ENCODE data around the gene KIF23. TPM values are rescaled to one million over a fixed set of nuclear protein-coding genes. Genes with fewer than 3 reads are reported as not detected.

Gene KIF23
- total RNA-seq, 4 donors from 2014 or later = 1.9 to 11.5 (median 5.2) TPM

DNA sequence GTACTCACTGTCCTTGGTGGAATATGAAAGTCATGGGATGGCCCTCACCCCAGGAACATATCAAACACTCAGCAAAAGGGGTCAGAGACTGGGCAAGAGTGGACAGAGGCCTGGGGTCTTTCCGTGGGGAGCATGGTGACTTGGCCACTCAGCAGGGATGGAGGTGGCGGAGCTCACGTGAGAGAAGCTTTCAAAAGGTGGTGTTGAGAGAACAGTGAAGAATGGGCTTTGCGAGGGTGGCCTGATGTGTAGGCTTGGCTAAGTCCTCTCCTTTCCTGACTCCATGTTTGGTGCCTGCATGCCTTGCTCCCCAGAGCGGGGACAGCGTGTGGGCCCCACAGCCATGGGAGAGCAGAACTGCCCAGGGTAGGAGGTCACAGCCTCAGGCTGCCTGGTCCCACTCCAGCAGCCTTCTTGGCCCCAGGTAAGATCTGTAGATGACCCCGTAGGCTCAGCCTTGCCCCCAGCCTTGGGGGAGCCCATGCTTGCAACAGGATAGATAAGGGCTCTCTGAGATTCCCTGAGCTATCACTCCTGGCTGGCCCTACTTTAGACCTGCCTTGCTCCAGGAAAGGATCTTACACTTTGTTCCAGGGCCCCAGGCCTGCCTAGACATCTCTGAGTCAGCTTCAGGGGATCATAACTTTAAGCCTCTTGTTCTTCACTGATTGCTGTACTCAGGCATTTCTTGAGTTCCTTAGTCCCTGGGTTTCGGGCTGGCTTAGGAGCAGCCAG is 55.5 kb downstream of the KIF23 start:
- H3K9me3 ChIP-seq = no peaks in the 10 kb centered on the region
- H3K36me3 ChIP-seq = no peaks in the 10 kb centered on the region
- H3K4me3 ChIP-seq = no peak overlapping the region
- intact Hi-C loops (cut with DNase I; ENCODE audit: low total_unique reads) (no loop called here), in situ Hi-C loops (cut with MboI; ENCODE audit: low pct_ligation_motif_present in 1 of 4, low pct_unique_long_range_greater_than_20kb in 1 of 4, low sequenced_read_pairs in 3 of 4) (loop anchor here in 3 of 4 donors (10.0 kb wide), 1 partner anchor 1015 kb away; no protein-coding TSS in a partner anchor)
- no peak for DNase-seq
- peaks cover 5 to 32% (median 10%) of the 10 kb centered on the region in 4 donors for H3K4me1 ChIP-seq
- peak overlapping the region in 1 of 4 donors; percentile 15 for H3K27ac ChIP-seq
- 87 to 97% methylated on average over 3 to 8 of the region's 8 CpGs for WGBS, 2 donors (ENCODE audit: low coverage in 1 of 2)
- no peak for TF ChIP-seq POLR2A (IDR thresholded peaks at IDR 0.05)
- TF ChIP-seq EP300 (IDR thresholded peaks at IDR 0.05; ENCODE audit: low read depth) = no peak
- no peak for TF ChIP-seq POLR2AphosphoS5 (IDR thresholded peaks at IDR 0.05)
- TF ChIP-seq, protein P1, sequence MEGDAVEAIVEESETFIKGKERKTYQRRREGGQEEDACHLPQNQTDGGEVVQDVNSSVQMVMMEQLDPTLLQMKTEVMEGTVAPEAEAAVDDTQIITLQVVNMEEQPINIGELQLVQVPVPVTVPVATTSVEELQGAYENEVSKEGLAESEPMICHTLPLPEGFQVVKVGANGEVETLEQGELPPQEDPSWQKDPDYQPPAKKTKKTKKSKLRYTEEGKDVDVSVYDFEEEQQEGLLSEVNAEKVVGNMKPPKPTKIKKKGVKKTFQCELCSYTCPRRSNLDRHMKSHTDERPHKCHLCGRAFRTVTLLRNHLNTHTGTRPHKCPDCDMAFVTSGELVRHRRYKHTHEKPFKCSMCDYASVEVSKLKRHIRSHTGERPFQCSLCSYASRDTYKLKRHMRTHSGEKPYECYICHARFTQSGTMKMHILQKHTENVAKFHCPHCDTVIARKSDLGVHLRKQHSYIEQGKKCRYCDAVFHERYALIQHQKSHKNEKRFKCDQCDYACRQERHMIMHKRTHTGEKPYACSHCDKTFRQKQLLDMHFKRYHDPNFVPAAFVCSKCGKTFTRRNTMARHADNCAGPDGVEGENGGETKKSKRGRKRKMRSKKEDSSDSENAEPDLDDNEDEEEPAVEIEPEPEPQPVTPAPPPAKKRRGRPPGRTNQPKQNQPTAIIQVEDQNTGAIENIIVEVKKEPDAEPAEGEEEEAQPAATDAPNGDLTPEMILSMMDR (IDR thresholded peaks at IDR 0.05) = no peak
- no peaks in the 10 kb centered on the region for H3K27me3 ChIP-seq

DNA sequence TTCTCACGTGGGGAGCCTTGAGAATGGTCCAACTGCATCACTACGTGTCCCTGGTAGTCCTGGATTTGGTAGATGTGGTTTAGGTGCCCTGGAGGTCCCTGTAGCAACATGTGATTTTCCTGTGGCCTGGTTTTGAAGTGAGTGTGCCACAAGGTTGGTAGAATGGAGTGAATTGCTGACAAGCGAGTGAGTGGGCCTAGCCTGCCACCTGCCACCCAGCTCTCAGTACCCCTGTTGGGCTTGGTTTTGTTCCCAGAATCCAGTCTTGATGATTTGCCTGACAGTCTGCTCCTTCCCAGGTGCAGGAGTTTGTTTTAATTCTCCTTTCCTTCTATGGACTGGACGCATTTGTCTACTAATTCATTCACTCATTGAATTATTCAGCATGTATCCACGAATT is 57.9 kb downstream of the KIF23 start:
- intact Hi-C loops (cut with DNase I; ENCODE audit: low total_unique reads) (no loop called here), in situ Hi-C loops (cut with MboI; ENCODE audit: low pct_ligation_motif_present in 1 of 4, low pct_unique_long_range_greater_than_20kb in 1 of 4, low sequenced_read_pairs in 3 of 4) (loop anchor here in 3 of 4 donors (10.0 kb wide), 1 partner anchor 1013 kb away; no protein-coding TSS in a partner anchor)
- H3K4me3 ChIP-seq = no peak overlapping the region
- TF ChIP-seq EP300 (IDR thresholded peaks at IDR 0.05; ENCODE audit: low read depth) (no peak), POLR2AphosphoS5 (IDR thresholded peaks at IDR 0.05) (no peak), POLR2A (IDR thresholded peaks at IDR 0.05) (no peak)
- TF ChIP-seq, protein P1 (IDR thresholded peaks at IDR 0.05) = no peak
- no peak for DNase-seq
- H3K27ac ChIP-seq = no peak overlapping the region
- 85 to 89% methylated on average over 2 to 5 of the region's 5 CpGs for WGBS, 2 donors (ENCODE audit: low coverage in 1 of 2)
- H3K9me3 ChIP-seq = no peaks in the 10 kb centered on the region
- peaks cover 0 to 19% (median 10%) of the 10 kb centered on the region in 4 donors for H3K4me1 ChIP-seq
- H3K27me3 ChIP-seq = no peaks in the 10 kb centered on the region
- no peaks in the 10 kb centered on the region for H3K36me3 ChIP-seq

DNA sequence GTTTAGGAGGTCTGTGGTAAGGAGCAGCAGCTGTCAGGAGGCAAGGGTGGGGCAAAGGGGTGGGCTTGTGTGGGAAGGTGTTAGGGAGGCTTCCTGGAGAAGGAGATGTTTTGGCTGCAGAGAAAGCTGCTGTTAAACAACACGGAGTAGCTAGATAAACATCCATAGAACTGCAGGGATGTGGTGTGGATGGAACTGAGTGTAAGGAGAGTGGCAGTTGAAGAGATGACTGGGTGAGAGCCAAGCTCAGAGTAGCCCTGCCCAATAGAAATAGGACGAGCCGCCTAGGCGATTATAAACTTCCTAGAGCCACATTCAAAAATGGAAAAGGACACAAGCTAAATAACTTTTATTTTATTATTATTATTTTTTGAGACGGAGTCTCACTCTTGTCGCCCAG is 58.4 kb downstream of the KIF23 start:
- 82 to 100% methylated on average over 2 to 6 of the region's 6 CpGs for WGBS, 2 donors (ENCODE audit: low coverage in 1 of 2)
- no peak overlapping the region for H3K4me3 ChIP-seq

DNA sequence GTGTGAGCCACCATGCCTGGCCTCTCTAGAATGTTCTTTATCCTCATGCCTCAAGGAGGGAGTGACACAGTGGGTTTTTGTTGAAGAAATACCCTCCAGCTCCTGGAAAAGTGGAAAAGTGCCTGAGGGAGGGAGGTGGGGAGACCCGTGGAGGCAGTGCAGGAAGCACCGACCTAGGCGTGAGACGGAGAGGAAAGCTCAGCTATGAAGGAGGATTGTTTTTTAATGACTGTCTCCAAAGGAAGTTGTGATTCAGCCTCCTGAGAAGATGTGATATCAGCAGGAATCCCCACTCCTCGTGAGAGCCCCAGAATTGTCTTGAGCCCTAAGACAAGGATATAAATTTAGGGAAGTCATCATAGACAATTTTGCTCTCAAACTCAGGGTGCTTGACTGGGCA is 60.1 kb downstream of the KIF23 start:
- Histone ChIP-seq H3K27me3 (no peaks in the 10 kb centered on the region), H3K27ac (no peak overlapping the region), H3K4me3 (no peak overlapping the region), H3K4me1 (no peaks in the 10 kb centered on the region), H3K9me3 (no peaks in the 10 kb centered on the region), H3K36me3 (no peaks in the 10 kb centered on the region)
- TF ChIP-seq, protein P1 (IDR thresholded peaks at IDR 0.05) = no peak
- TF ChIP-seq EP300 (IDR thresholded peaks at IDR 0.05; ENCODE audit: low read depth) = no peak
- TF ChIP-seq POLR2AphosphoS5 (IDR thresholded peaks at IDR 0.05) = no peak
- no peak for TF ChIP-seq POLR2A (IDR thresholded peaks at IDR 0.05)
- no peak for DNase-seq
- intact Hi-C loops (cut with DNase I; ENCODE audit: low total_unique reads) (no loop called here), in situ Hi-C loops (cut with MboI; ENCODE audit: low pct_ligation_motif_present in 1 of 4, low pct_unique_long_range_greater_than_20kb in 1 of 4, low sequenced_read_pairs in 3 of 4) (loop anchor here in 3 of 4 donors (10.0 kb wide), 1 partner anchor 1011 kb away; no protein-coding TSS in a partner anchor)
- whole genome bisulfite sequencing, 2 donors (ENCODE audit: low coverage in 1 of 2) = 83 to 100% methylated on average over 1 to 5 of the region's 5 CpGs

More for the DNA sequence above, 58.4 kb downstream of the KIF23 start:
- in situ Hi-C loops (cut with MboI; ENCODE audit: low pct_ligation_motif_present in 1 of 4, low pct_unique_long_range_greater_than_20kb in 1 of 4, low sequenced_read_pairs in 3 of 4) (loop anchor here in 3 of 4 donors (10.0 kb wide), 1 partner anchor 1012 kb away; no protein-coding TSS in a partner anchor), intact Hi-C loops (cut with DNase I; ENCODE audit: low total_unique reads) (no loop called here)
- no peaks in the 10 kb centered on the region for H3K36me3 ChIP-seq
- H3K4me1 ChIP-seq = peaks cover 0 to 15% (median 8%) of the 10 kb centered on the region in 4 donors
- no peaks in the 10 kb centered on the region for H3K9me3 ChIP-seq
- DNase-seq = no peak
- TF ChIP-seq, protein P1 (IDR thresholded peaks at IDR 0.05) = no peak
- TF ChIP-seq POLR2AphosphoS5 (IDR thresholded peaks at IDR 0.05) = no peak
- no peak for TF ChIP-seq POLR2A (IDR thresholded peaks at IDR 0.05)
- no peak for TF ChIP-seq EP300 (IDR thresholded peaks at IDR 0.05; ENCODE audit: low read depth)
- no peak overlapping the region for H3K27ac ChIP-seq
- no peaks in the 10 kb centered on the region for H3K27me3 ChIP-seq

Data from transverse colon (tissue), 4 donors.